ENCODE results near the gene PTPRJ.

DNA sequence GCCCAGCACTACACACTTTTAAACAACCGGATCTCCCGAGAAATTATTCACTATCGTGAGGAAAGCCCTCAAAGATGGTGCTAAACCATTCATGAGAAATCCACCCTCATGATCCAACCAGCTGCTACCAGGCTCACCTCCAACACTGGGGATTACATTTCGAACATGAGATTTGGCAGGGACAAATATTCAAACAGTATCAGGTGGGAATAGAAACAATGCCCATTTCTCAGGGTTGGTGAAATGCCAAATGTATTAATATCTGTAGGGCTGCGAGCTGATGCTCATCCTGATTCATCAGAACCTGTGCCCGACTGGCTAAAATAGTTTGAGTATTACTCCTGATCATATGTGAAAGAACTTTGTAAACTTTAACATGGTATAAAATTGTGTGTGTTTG is 15.8 kb upstream of the PTPRJ start:
- TF ChIP-seq, protein P1, sequence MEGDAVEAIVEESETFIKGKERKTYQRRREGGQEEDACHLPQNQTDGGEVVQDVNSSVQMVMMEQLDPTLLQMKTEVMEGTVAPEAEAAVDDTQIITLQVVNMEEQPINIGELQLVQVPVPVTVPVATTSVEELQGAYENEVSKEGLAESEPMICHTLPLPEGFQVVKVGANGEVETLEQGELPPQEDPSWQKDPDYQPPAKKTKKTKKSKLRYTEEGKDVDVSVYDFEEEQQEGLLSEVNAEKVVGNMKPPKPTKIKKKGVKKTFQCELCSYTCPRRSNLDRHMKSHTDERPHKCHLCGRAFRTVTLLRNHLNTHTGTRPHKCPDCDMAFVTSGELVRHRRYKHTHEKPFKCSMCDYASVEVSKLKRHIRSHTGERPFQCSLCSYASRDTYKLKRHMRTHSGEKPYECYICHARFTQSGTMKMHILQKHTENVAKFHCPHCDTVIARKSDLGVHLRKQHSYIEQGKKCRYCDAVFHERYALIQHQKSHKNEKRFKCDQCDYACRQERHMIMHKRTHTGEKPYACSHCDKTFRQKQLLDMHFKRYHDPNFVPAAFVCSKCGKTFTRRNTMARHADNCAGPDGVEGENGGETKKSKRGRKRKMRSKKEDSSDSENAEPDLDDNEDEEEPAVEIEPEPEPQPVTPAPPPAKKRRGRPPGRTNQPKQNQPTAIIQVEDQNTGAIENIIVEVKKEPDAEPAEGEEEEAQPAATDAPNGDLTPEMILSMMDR (IDR thresholded peaks at IDR 0.05; ENCODE audit: insufficient read depth, low read depth, low read length) = no peak
- no peak for TF ChIP-seq EZH2 (IDR thresholded peaks at IDR 0.05; ENCODE audit: insufficient read depth, low read length)

Data from astrocyte (in vitro differentiated cells and primary cell).